ENCODE data around the gene WDR20. TPM values are rescaled to one million over a fixed set of nuclear protein-coding genes. Genes with fewer than 3 reads are reported as not detected.
"Not testable (repeated sequence)": the region's sequence is repeated elsewhere in the genome, so short reads cannot be mapped to it uniquely, and the experiment has no call there.

Gene WDR20
- total RNA-seq, 4 donors from 2014 or later: 21.3 to 31.3 (median 24.6) TPM

GRCh38 chr14:102097441-102098135 is 42.1 kb upstream of the WDR20 start:
- H3K4me3 ChIP-seq: no peak overlapping the region
- in situ Hi-C loops (cut with MboI; ENCODE audit: low pct_ligation_motif_present in 1 of 4, low pct_unique_long_range_greater_than_20kb in 1 of 4, low sequenced_read_pairs in 3 of 4): loop anchor here in 2 of 4 donors (10.0 kb wide), 2 partner anchors 133 to 393 kb away; partner anchors contain the start of gene DYNC1H1 (in 1 of the 2)
- peak overlapping the region in 3 of 4 donors; percentile 8 to 47 (median 13) for H3K27ac ChIP-seq
- H3K36me3 ChIP-seq: no peaks in the 10 kb centered on the region
- intact Hi-C loops (cut with DNase I; ENCODE audit: low total_unique reads): no loop called here
- DNase-seq: peak; percentile 33
- H3K4me1 ChIP-seq: peaks cover 0 to 19% (median 8%) of the 10 kb centered on the region in 4 donors
- no peak for TF ChIP-seq POLR2AphosphoS5 (IDR thresholded peaks at IDR 0.05)
- TF ChIP-seq CTCF (IDR thresholded peaks at IDR 0.05): peak in 2 of 5 experiments; percentile 20 to 23
- H3K27me3 ChIP-seq: no peaks in the 10 kb centered on the region
- 20 to 52% methylated on average over 1 to 7 of the region's 7 CpGs for WGBS, 2 donors (ENCODE audit: low coverage in 1 of 2)
- no peaks in the 10 kb centered on the region for H3K9me3 ChIP-seq

GRCh38 chr14:102103062-102103695 is 36.5 kb upstream of the WDR20 start:
- intact Hi-C loops (cut with DNase I; ENCODE audit: low total_unique reads) (no loop called here), in situ Hi-C loops (cut with MboI; ENCODE audit: low pct_ligation_motif_present in 1 of 4, low pct_unique_long_range_greater_than_20kb in 1 of 4, low sequenced_read_pairs in 3 of 4) (no loop called here)
- Histone ChIP-seq H3K27me3 (no peaks in the 10 kb centered on the region), H3K9me3 (no peaks in the 10 kb centered on the region), H3K4me3 (no peak overlapping the region), H3K27ac (no peak overlapping the region), H3K4me1 (no peaks in the 10 kb centered on the region), H3K36me3 (no peaks in the 10 kb centered on the region)
- WGBS, 2 donors (ENCODE audit: low coverage in 1 of 2): 85 to 89% methylated on average over 8 to 10 of the region's 10 CpGs
- TF ChIP-seq EP300 (IDR thresholded peaks at IDR 0.05; ENCODE audit: low read depth) (no peak), CTCF (IDR thresholded peaks at IDR 0.05) (no peak), POLR2A (IDR thresholded peaks at IDR 0.05) (no peak), POLR2AphosphoS5 (IDR thresholded peaks at IDR 0.05) (no peak)
- DNase-seq: no peak

GRCh38 chr14:102105369-102105768 is 34.3 kb upstream of the WDR20 start:
- TF ChIP-seq EP300 (IDR thresholded peaks at IDR 0.05; ENCODE audit: low read depth): no peak
- no peak for TF ChIP-seq CTCF (IDR thresholded peaks at IDR 0.05)
- TF ChIP-seq POLR2A (IDR thresholded peaks at IDR 0.05): no peak
- TF ChIP-seq POLR2AphosphoS5 (IDR thresholded peaks at IDR 0.05): no peak
- Histone ChIP-seq H3K4me1 (no peaks in the 10 kb centered on the region), H3K4me3 (no peak overlapping the region), H3K27ac (no peak overlapping the region), H3K27me3 (no peaks in the 10 kb centered on the region), H3K36me3 (no peaks in the 10 kb centered on the region), H3K9me3 (no peaks in the 10 kb centered on the region)
- DNase-seq: no peak
- WGBS, 2 donors (ENCODE audit: low coverage in 1 of 2): 86% methylated on average over 4 of the region's 4 CpGs; no CpG with 5 or more reads in 1 of the 2 donors
- intact Hi-C loops (cut with DNase I; ENCODE audit: low total_unique reads): no loop called here
- in situ Hi-C loops (cut with MboI; ENCODE audit: low pct_ligation_motif_present in 1 of 4, low pct_unique_long_range_greater_than_20kb in 1 of 4, low sequenced_read_pairs in 3 of 4): no loop called here

GRCh38 chr14:102109332-102109731 is 30.4 kb upstream of the WDR20 start:
- intact Hi-C loops (cut with DNase I; ENCODE audit: low total_unique reads); in situ Hi-C loops (cut with MboI; ENCODE audit: low pct_ligation_motif_present in 1 of 4, low pct_unique_long_range_greater_than_20kb in 1 of 4, low sequenced_read_pairs in 3 of 4); H3K27me3 ChIP-seq; H3K36me3 ChIP-seq; H3K4me3 ChIP-seq; H3K4me1 ChIP-seq; H3K9me3 ChIP-seq; DNase-seq; H3K27ac ChIP-seq: not testable (repeated sequence)
- WGBS, 2 donors (ENCODE audit: low coverage in 1 of 2): 92% methylated on average over 1 of the region's 1 CpG; no CpG with 5 or more reads in 1 of the 2 donors
